Stimulated activated CD8-positive, alpha-beta memory T cell treated with anti-CD3 and anti-CD28 coated beads, Interleukin-15, amount 100 ng/mL, for 1 hour (primary cell): ENCODE measurements around the gene LAMC2.
"Not testable (repeated sequence)": the region's sequence is repeated elsewhere in the genome, so short reads cannot be mapped to it uniquely, and the experiment has no call there.

Experiments
- DNase-seq: peaks from one replicate; pipeline ENCODE4 v3.0.0-alpha.2; 2020; ENCODE audit warnings: low read depth

LAMC2 gene

GRCh38 chr1:183185941-183186490 is at the start of gene LAMC2:
Gene LAMC2, plus strand, starts transcription at chr1:183186264. Its CDS starts 89 bp downstream, at chr1:183186353.
- no peak for DNase-seq

GRCh38 chr1:183137782-183138181 is 48.3 kb upstream of the LAMC2 start:
- no peak for DNase-seq

GRCh38 chr1:183138301-183138700 is 47.8 kb upstream of the LAMC2 start:
- DNase-seq: no peak

- DNase-seq: no peak
Measured at GRCh38 chr1:183139281-183139942, 46.7 kb upstream of the LAMC2 start.

GRCh38 chr1:183140633-183141032 is 45.4 kb upstream of the LAMC2 start:
- DNase-seq: no peak

GRCh38 chr1:183142171-183142570 is 43.9 kb upstream of the LAMC2 start:
- no peak for DNase-seq

GRCh38 chr1:183143576-183144315 is 42.3 kb upstream of the LAMC2 start:
- no peak for DNase-seq

- no peak for DNase-seq
Measured at GRCh38 chr1:183144752-183145151, 41.3 kb upstream of the LAMC2 start.

GRCh38 chr1:183147735-183148134 is 38.3 kb upstream of the LAMC2 start:
- DNase-seq: no peak

GRCh38 chr1:183148599-183148998 is 37.5 kb upstream of the LAMC2 start:
- DNase-seq: no peak

- no peak for DNase-seq
Measured at GRCh38 chr1:183149273-183149672, 36.8 kb upstream of the LAMC2 start.

- not testable (repeated sequence) for DNase-seq
Measured at GRCh38 chr1:183150032-183150431, 36.0 kb upstream of the LAMC2 start.

GRCh38 chr1:183150445-183150844 is 35.6 kb upstream of the LAMC2 start:
- DNase-seq: no peak

- DNase-seq: no peak
Measured at GRCh38 chr1:183152180-183152579, 33.9 kb upstream of the LAMC2 start.

GRCh38 chr1:183155939-183156338 is 30.1 kb upstream of the LAMC2 start:
- DNase-seq: no peak

GRCh38 chr1:183159960-183160359 is 26.1 kb upstream of the LAMC2 start:
- no peak for DNase-seq

GRCh38 chr1:183161391-183161790 is 24.7 kb upstream of the LAMC2 start:
- no peak for DNase-seq

GRCh38 chr1:183163316-183163715 is 22.7 kb upstream of the LAMC2 start:
- DNase-seq: no peak

- DNase-seq: no peak
Measured at GRCh38 chr1:183164340-183164739, 21.7 kb upstream of the LAMC2 start.

GRCh38 chr1:183164963-183165362 is 21.1 kb upstream of the LAMC2 start:
- DNase-seq: no peak

GRCh38 chr1:183165456-183165855 is 20.6 kb upstream of the LAMC2 start:
- DNase-seq: no peak

GRCh38 chr1:183166454-183166853 is 19.6 kb upstream of the LAMC2 start:
- no peak for DNase-seq

GRCh38 chr1:183167676-183168075 is 18.4 kb upstream of the LAMC2 start:
- no peak for DNase-seq
